K562 (cell line): ENCODE results near the gene OPN5.

Source experiments
- CTCF ChIP-seq, 3 experiments: IDR thresholded peaks in 2 of 3; conservative IDR thresholded peaks in 1 of 3; 2 replicates each; pipeline ENCODE4 v1.5.1; 2011 to 2012; ENCODE audit warnings: low read length in 3 of 3, mild to moderate bottlenecking in 3 of 3, control low read depth in 2 of 3, improper control_type of control experiment in 1 of 3, inconsistent platforms in 1 of 3, low read depth in 1 of 3, mixed read lengths in 1 of 3, moderate library complexity in 1 of 3; ENCODE audit not compliant: insufficient read depth in 2 of 3
- FOXJ3 ChIP-seq: sonication (generic); formaldehyde crosslinking; IDR thresholded peaks from 2 replicates; pipeline ENCODE4 v1.4.0; 2020; ENCODE audit warnings: mild to moderate bottlenecking, missing genetic modification reagents
- ZNF324 ChIP-seq: fragments of 250-450 bp; sonication (Bioruptor Pico); IDR thresholded peaks from 2 replicates; pipeline ENCODE4 v1.4.0; 2020; ENCODE audit warnings: mild to moderate bottlenecking

GRCh38 chr6:47759364-47759763, 22.5 kb upstream of the OPN5 start:
- TF ChIP-seq ZNF324 (CRISPR knock-in tag) (no peak), CTCF (IDR thresholded peaks at IDR 0.05 in 2 of 3, conservative IDR thresholded peaks at IDR 0.05 in 1 of 3; ENCODE audit: insufficient read depth in 2 of 3, low read depth in 1 of 3, low read length in 3 of 3) (no peak), FOXJ3 (no peak)
